ENCODE results near the gene TTYH1. TPM values are rescaled to one million over a fixed set of nuclear protein-coding genes. Genes with fewer than 3 reads are reported as not detected.

Gene TTYH1
- total and polyA plus RNA-seq, 9 of the 15 experiments (the other 6 are each of a cell fraction or from before 2014, with no cell fraction given): 0.08 TPM; not detected in 8

DNA sequence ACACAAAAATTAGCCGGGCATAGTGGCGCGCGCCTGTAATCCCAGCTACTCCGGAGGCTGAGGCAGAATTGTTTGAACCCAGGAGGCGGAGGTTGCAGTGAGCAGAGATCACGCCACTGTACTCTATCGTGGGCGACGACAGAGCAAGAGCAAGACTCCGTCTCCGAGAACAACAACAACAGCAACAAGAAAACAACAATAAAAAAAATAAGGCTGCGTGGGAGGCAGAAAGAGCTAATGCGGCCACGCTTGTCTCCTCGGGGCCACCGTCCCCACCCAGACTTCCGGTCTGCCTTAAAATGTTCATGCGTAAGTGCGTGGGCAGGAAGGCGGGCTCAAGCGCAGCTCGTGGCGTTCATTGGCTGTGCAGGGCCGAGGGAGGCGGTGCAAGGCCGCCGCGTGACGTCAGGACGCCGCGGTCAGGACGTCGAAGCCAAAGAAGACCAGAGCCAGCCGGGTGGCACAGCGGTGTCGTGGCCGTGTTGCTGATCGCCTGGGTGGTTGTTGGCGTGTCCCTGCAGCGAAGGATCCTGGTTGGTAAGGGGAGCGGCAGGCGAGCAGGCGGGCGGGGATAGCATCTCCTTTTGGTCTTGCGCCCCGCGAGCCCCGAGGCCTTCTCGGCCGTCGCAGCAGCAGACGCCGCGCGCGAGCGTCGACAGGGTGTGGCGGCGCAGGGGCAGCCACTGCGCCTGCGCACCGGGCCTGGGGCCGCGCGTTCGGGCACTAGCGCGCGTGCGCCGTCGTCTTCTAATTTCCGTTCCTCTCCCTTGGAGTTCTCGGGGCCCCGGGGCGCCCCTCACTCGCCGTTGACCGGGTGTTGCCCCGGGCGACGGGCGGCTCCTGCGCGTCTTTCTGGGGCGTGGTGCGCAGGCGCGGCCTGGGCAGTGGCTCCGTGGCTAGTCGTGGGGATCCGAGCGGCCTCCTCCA is 33.8 kb downstream of the TTYH1 start, which contains the start of gene LENG8 (continued):
- TF ChIP-seq CEBPZ (IDR thresholded peaks at IDR 0.05; ENCODE audit: borderline replicate concordance, low read depth, low read length) (peak; percentile 62; the same call in 1 of the 2 replicates), ZNF780A (CRISPR knock-in tag; IDR thresholded peaks at IDR 0.05) (no peak), PURB (CRISPR knock-in tag; IDR thresholded peaks at IDR 0.05; ENCODE audit: low read depth) (no peak), TAF1 (IDR thresholded peaks at IDR 0.05; ENCODE audit: control insufficient read depth, extremely low read depth, insufficient read depth, low read length, severe bottlenecking) (peak; percentile 66), TAF7 (tag; IDR thresholded peaks at IDR 0.05) (peak; percentile 86), U2AF2 (optimal IDR thresholded peaks at IDR 0.05; ENCODE audit: low read depth, low read length) (no peak), MEF2A (IDR thresholded peaks at IDR 0.05; ENCODE audit: control insufficient read depth, low read depth, low read length) (no peak), TAF15 (IDR thresholded peaks at IDR 0.05; ENCODE audit: low read depth, low read length) (no peak), HNRNPL (IDR thresholded peaks at IDR 0.05; ENCODE audit: low read depth, low read length) (no peak; the same call in 1 of the 2 replicates), CTCF (IDR thresholded peaks at IDR 0.05 in 2 of 3, conservative IDR thresholded peaks at IDR 0.05 in 1 of 3; ENCODE audit: insufficient read depth in 2 of 3, low read depth in 1 of 3, low read length in 3 of 3) (no peak; a peak in 1 of 6 replicates), TEAD4 (IDR thresholded peaks at IDR 0.05; ENCODE audit: low read length) (no peak), TEAD4 (CRISPR knock-in tag; IDR thresholded peaks at IDR 0.05; ENCODE audit: borderline replicate concordance) (no peak)

Measured in K562 (cell line).